ENCODE results near the gene DMKN. TPM values are rescaled to one million over a fixed set of nuclear protein-coding genes. Genes with fewer than 3 reads are reported as not detected.
"Not testable (repeated sequence)": the region's sequence is repeated elsewhere in the genome, so short reads cannot be mapped to it uniquely, and the experiment has no call there.

The DMKN gene
- total and polyA plus RNA-seq, 2 donors (not counting 3 experiments of a cell fraction or from before 2014, with no cell fraction given), result not detected

GRCh38 chr19:35462476-35462953 is 50.9 kb downstream of the DMKN start:
- BruUV-seq (replicated peaks), result no TSS peak

GRCh38 chr19:35461788-35462187 is 51.7 kb downstream of the DMKN start:
- H3K27me3 ChIP-seq (ENCODE audit: control insufficient read depth in 2 of 2, insufficient read depth in 2 of 2, low read length in 2 of 2); FAIRE-seq; H3K79me2 ChIP-seq (ENCODE audit: control insufficient read depth, insufficient read depth, low read length); H3K9ac ChIP-seq (replicated peaks; ENCODE audit: extremely low read depth, insufficient read depth, low read length); H3K4me2 ChIP-seq (ENCODE audit: insufficient read depth, low read length); H4K20me1 ChIP-seq (replicated peaks; ENCODE audit: control insufficient read depth, extremely low read depth, insufficient read depth, low read length); H2AFZ ChIP-seq (ENCODE audit: low read depth, low read length); DNase-seq (ENCODE audit: low read depth, low spot score); H3K4me3 ChIP-seq (replicated peaks in 1 of 3; ENCODE audit: insufficient read depth in 1 of 3, low read depth in 1 of 3, low read length in 3 of 3); H3K4me1 ChIP-seq (ENCODE audit: control insufficient read depth, extremely low read depth, insufficient read depth, low read length); H3K9me3 ChIP-seq (replicated peaks; ENCODE audit: control insufficient read depth, insufficient read depth, low read length); BruUV-seq (replicated peaks); intact Hi-C loops (cut with micrococcal nuclease); H3K36me3 ChIP-seq (ENCODE audit: control insufficient read depth in 2 of 2, extremely low read depth in 1 of 2, insufficient read depth in 2 of 2, low read length in 2 of 2); H3K9me1 ChIP-seq (replicated peaks; ENCODE audit: control insufficient read depth, extremely low read depth, insufficient read depth, low read length); H3K27ac ChIP-seq (ENCODE audit: insufficient read depth, low read depth, low read length); dilution Hi-C loops (cut with MboI; ENCODE audit: extremely low pct_ligation_motif_present, low sequenced_read_pairs); POLR2A ChIA-PET: not testable (repeated sequence)
- CTCF ChIA-PET, result interaction anchor here (0.9 to 2.6 kb wide), 2 partner anchors 9 to 34 kb away, joined by 3 to 6 read pairs; no protein-coding TSS in a partner anchor

More at GRCh38 chr19:35462476-35462953, 50.9 kb downstream of the DMKN start:
- Histone ChIP-seq H3K4me1 (ENCODE audit: control insufficient read depth, extremely low read depth, insufficient read depth, low read length) (no peaks in the 10 kb centered on the region), H4K20me1 (replicated peaks; ENCODE audit: control insufficient read depth, extremely low read depth, insufficient read depth, low read length) (no peaks in the 10 kb centered on the region), H3K36me3 (ENCODE audit: control insufficient read depth in 2 of 2, extremely low read depth in 1 of 2, insufficient read depth in 2 of 2, low read length in 2 of 2) (no peaks in the 10 kb centered on the region), H3K27ac (ENCODE audit: insufficient read depth, low read depth, low read length) (no peak overlapping the region), H3K4me3 (replicated peaks in 1 of 3; ENCODE audit: insufficient read depth in 1 of 3, low read depth in 1 of 3, low read length in 3 of 3) (no peak overlapping the region), H3K4me2 (ENCODE audit: insufficient read depth, low read length) (no peak overlapping the region), H3K9ac (replicated peaks; ENCODE audit: extremely low read depth, insufficient read depth, low read length) (no peak overlapping the region), H2AFZ (ENCODE audit: low read depth, low read length) (no peak overlapping the region), H3K9me3 (replicated peaks; ENCODE audit: control insufficient read depth, insufficient read depth, low read length) (no peaks in the 10 kb centered on the region), H3K79me2 (ENCODE audit: control insufficient read depth, insufficient read depth, low read length) (no peaks in the 10 kb centered on the region), H3K9me1 (replicated peaks; ENCODE audit: control insufficient read depth, extremely low read depth, insufficient read depth, low read length) (no peaks in the 10 kb centered on the region), H3K27me3 (ENCODE audit: control insufficient read depth in 2 of 2, insufficient read depth in 2 of 2, low read length in 2 of 2) (no peaks in the 10 kb centered on the region)
- DNase-seq (ENCODE audit: low read depth, low spot score) (no peak), FAIRE-seq (no peak)
- intact Hi-C loops (cut with micrococcal nuclease) (no loop called here), dilution Hi-C loops (cut with MboI; ENCODE audit: extremely low pct_ligation_motif_present, low sequenced_read_pairs) (no loop called here)
- CTCF ChIA-PET, result interaction anchor here (0.9 to 2.6 kb wide), 2 partner anchors 9 to 33 kb away, joined by 3 to 6 read pairs; no protein-coding TSS in a partner anchor
- POLR2A ChIA-PET, result no interaction called here
- TF ChIP-seq POLR2AphosphoS5 (IDR thresholded peaks at IDR 0.05; ENCODE audit: insufficient read depth, low read depth, low read length), result no peak
- TF ChIP-seq CTCF (IDR thresholded peaks at IDR 0.05; ENCODE audit: extremely low read depth in 1 of 2, insufficient read depth in 1 of 2, low read depth in 1 of 2, low read length in 2 of 2), result no peak
- TF ChIP-seq GATA2 (IDR thresholded peaks at IDR 0.05; ENCODE audit: insufficient read depth, insufficient read length, low read depth, low read length), result no peak
- TF ChIP-seq MYC (IDR thresholded peaks at IDR 0.05; ENCODE audit: low read depth, low read length), result no peak
- no peak for TF ChIP-seq POLR2A (IDR thresholded peaks at IDR 0.05; ENCODE audit: low read depth, low read length)

All from endothelial cell of umbilical vein (primary cell).